Measurements from ENCODE around the gene EXT2. TPM values are rescaled to one million over a fixed set of nuclear protein-coding genes. Genes with fewer than 3 reads are reported as not detected.

EXT2 gene
- total RNA-seq, 1 experiment from 2014 or later: 42.9 TPM

DNA sequence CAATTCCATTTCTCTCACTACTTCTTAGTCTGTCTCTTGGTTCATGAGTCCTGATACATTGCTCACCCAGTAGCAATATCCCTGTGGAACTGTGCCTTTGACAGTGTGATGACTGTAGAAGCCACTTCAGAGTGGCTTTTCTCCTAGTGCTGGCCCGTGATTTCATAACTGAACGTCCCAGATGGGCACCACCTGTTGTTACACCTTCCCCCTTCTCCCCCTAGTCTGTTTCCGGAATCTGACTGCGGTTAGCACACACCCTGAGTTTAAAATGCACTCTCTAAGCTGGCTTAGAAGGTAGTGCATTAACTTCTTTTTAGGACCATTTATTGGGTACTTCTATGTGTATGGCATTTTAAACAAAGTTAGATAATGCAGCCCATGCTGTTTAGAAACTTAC, 131.5 kb downstream of the EXT2 start:
- no peaks in the 10 kb centered on the region for H3K9me3 Mint-ChIP-seq
- no CpG with 5 or more reads among the region's 4 CpGs for WGBS (ENCODE audit: extremely low coverage, insufficient read length, low lambda C conversion rate)

More for the DNA sequence above, 131.5 kb downstream of the EXT2 start:
- H3K4ac ChIP-seq (ENCODE audit: low read depth, low read length): no peak overlapping the region
- no peaks in the 10 kb centered on the region for H3K79me2 ChIP-seq (ENCODE audit: insufficient read depth, low read length)
- H4K20me1 ChIP-seq (ENCODE audit: control insufficient read depth, insufficient read depth, insufficient read length): no peaks in the 10 kb centered on the region
- no peak overlapping the region for H3K4me2 ChIP-seq (ENCODE audit: insufficient read depth, insufficient read length, low read length)
- no peak overlapping the region for H2BK5ac ChIP-seq (ENCODE audit: insufficient read length, low read length)
- H3K9me3 ChIP-seq (ENCODE audit: control insufficient read depth, low read depth, low read length): no peaks in the 10 kb centered on the region
- H3K23ac ChIP-seq (ENCODE audit: insufficient read length, low read depth, low read length): no peak overlapping the region
- no peak overlapping the region for H2BK15ac ChIP-seq (ENCODE audit: low read depth, low read length)
- no peak overlapping the region for H4K5ac ChIP-seq (ENCODE audit: insufficient read length, low read depth, low read length)
- H4K8ac ChIP-seq (replicated peaks; ENCODE audit: insufficient read length, low read depth, low read length): no peak overlapping the region
- no peak overlapping the region for H3K14ac ChIP-seq (ENCODE audit: insufficient read depth, low read length)
- Mint-ChIP-seq H3K36me3 (ENCODE audit: insufficient read depth in 1 of 3, low read depth in 3 of 3) (no peaks in the 10 kb centered on the region), H3K27me3 (ENCODE audit: low read depth) (no peaks in the 10 kb centered on the region), H3K27ac (no peak overlapping the region), H3K4me1 (no peaks in the 10 kb centered on the region), H3K4me3 (no peak overlapping the region)
- H2AK5ac ChIP-seq (ENCODE audit: insufficient read length, low read length): no peak overlapping the region
- no peak overlapping the region for H2BK12ac ChIP-seq (ENCODE audit: insufficient read length, low read depth, low read length)
- no peak overlapping the region for H4K91ac ChIP-seq (ENCODE audit: insufficient read length, low read depth, low read length)
- no peak overlapping the region for H3K9ac ChIP-seq (ENCODE audit: extremely low read depth, insufficient read length, low read length)
- H3K56ac ChIP-seq (ENCODE audit: insufficient read length, low read depth, low read length): no peak overlapping the region
- H2AFZ ChIP-seq (ENCODE audit: low read length): no peak overlapping the region
- H3K27me3 ChIP-seq (ENCODE audit: insufficient read depth, low read length): no peaks in the 10 kb centered on the region
- TF ChIP-seq, protein P1, sequence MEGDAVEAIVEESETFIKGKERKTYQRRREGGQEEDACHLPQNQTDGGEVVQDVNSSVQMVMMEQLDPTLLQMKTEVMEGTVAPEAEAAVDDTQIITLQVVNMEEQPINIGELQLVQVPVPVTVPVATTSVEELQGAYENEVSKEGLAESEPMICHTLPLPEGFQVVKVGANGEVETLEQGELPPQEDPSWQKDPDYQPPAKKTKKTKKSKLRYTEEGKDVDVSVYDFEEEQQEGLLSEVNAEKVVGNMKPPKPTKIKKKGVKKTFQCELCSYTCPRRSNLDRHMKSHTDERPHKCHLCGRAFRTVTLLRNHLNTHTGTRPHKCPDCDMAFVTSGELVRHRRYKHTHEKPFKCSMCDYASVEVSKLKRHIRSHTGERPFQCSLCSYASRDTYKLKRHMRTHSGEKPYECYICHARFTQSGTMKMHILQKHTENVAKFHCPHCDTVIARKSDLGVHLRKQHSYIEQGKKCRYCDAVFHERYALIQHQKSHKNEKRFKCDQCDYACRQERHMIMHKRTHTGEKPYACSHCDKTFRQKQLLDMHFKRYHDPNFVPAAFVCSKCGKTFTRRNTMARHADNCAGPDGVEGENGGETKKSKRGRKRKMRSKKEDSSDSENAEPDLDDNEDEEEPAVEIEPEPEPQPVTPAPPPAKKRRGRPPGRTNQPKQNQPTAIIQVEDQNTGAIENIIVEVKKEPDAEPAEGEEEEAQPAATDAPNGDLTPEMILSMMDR (conservative IDR thresholded peaks at IDR 0.05): no peak
- H2BK120ac ChIP-seq (ENCODE audit: low read depth, low read length, poor library complexity, severe bottlenecking): no peak overlapping the region
- H2BK20ac ChIP-seq (ENCODE audit: low read depth, low read length, poor library complexity, severe bottlenecking): no peak overlapping the region
- H3K79me1 ChIP-seq (ENCODE audit: insufficient read depth, low read depth, low read length, poor library complexity, severe bottlenecking): no peaks in the 10 kb centered on the region
- H3K18ac ChIP-seq (ENCODE audit: insufficient read length, low read depth, low read length): no peak overlapping the region
- no peaks in the 10 kb centered on the region for H3K4me1 ChIP-seq (ENCODE audit: insufficient read depth, low read length)
- no peak for DNase-seq
- H3K27ac ChIP-seq (ENCODE audit: insufficient read length, low read depth, low read length): no peak overlapping the region
- H3K23me2 ChIP-seq (ENCODE audit: insufficient read length, low read depth, low read length, poor library complexity, severe bottlenecking): no peaks in the 10 kb centered on the region
- H3T11ph ChIP-seq (ENCODE audit: low read length): no peak overlapping the region
